Sigmoid colon (tissue), 4 donors: ENCODE data around the gene MITF.

Experiments
- EP300 ChIP-seq, 4 donors: sonication (generic); formaldehyde crosslinking; IDR thresholded peaks; one replicate each; pipeline ENCODE4 v1.6.1; 2017; ENCODE audit warnings: antibody characterized with exemption in 4 of 4
- POLR2A ChIP-seq, 2 donors: fragments of 450-650 bp; IDR thresholded peaks; one replicate each; pipeline ENCODE4 v1.6.1; 2016; ENCODE audit warnings: antibody characterized with exemption in 2 of 2, mild to moderate bottlenecking in 2 of 2, moderate library complexity in 2 of 2
- POLR2AphosphoS5 ChIP-seq, 4 donors: sonication (generic); formaldehyde crosslinking; IDR thresholded peaks; one replicate each; pipeline ENCODE4 v1.6.1; 2017; ENCODE audit warnings: antibody characterized with exemption in 4 of 4
- TF ChIP-seq, protein P1 (sequence below), 4 experiments: fragments of 450-650 bp in 3 of 4; fragments of 200-600 bp in 1 of 4; IDR thresholded peaks; one replicate each; pipeline ENCODE4 v1.5.1; 2016 to 2019; ENCODE audit warnings: antibody characterized with exemption in 4 of 4, mild to moderate bottlenecking in 3 of 4, moderate library complexity in 2 of 4

- TF ChIP-seq, protein P1, sequence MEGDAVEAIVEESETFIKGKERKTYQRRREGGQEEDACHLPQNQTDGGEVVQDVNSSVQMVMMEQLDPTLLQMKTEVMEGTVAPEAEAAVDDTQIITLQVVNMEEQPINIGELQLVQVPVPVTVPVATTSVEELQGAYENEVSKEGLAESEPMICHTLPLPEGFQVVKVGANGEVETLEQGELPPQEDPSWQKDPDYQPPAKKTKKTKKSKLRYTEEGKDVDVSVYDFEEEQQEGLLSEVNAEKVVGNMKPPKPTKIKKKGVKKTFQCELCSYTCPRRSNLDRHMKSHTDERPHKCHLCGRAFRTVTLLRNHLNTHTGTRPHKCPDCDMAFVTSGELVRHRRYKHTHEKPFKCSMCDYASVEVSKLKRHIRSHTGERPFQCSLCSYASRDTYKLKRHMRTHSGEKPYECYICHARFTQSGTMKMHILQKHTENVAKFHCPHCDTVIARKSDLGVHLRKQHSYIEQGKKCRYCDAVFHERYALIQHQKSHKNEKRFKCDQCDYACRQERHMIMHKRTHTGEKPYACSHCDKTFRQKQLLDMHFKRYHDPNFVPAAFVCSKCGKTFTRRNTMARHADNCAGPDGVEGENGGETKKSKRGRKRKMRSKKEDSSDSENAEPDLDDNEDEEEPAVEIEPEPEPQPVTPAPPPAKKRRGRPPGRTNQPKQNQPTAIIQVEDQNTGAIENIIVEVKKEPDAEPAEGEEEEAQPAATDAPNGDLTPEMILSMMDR (IDR thresholded peaks at IDR 0.05) = no peak
- no peak for TF ChIP-seq POLR2A (IDR thresholded peaks at IDR 0.05)
- no peak for TF ChIP-seq EP300 (IDR thresholded peaks at IDR 0.05)
- TF ChIP-seq POLR2AphosphoS5 (IDR thresholded peaks at IDR 0.05) = no peak
Measured at GRCh38 chr3:69959581-69959980, 220.3 kb downstream of the MITF start.
